Esophagus muscularis mucosa (tissue), 4 donors: ENCODE measurements around the gene C2CD3. TPM values are rescaled to one million over a fixed set of nuclear protein-coding genes. Genes with fewer than 3 reads are reported as not detected.

ENCODE experiments used
- DNase-seq: peaks from one replicate; pipeline ENCODE4 v3.0.0-alpha.2; 2017; ENCODE audit errors: extremely low spot score
- H3K27ac ChIP-seq, 4 donors: fragments of 200-600 bp; sonication (generic); replicated peaks in 1 of 4; 1 replicate in 3 of 4; 2 replicates in 1 of 4; pipeline ENCODE4 v1.5.1; 2016 to 2019; ENCODE audit warnings: mild to moderate bottlenecking in 1 of 4
- H3K27me3 ChIP-seq, 4 donors: fragments of 200-600 bp; sonication (generic); one replicate each; pipeline versions ENCODE4 v1.5.1 to v1.6.0; 2016 to 2019
- H3K36me3 ChIP-seq, 4 donors: fragments of 200-600 bp; sonication (generic); one replicate each; pipeline ENCODE4 v1.5.1; 2016 to 2019
- H3K4me1 ChIP-seq, 4 donors: fragments of 200-600 bp; sonication (generic); one replicate each; pipeline ENCODE4 v1.5.1; 2016 to 2019
- H3K4me3 ChIP-seq, 4 donors: fragments of 200-600 bp; sonication (generic); 1 replicate in 2 of 4; 2 replicates in 2 of 4; pipeline ENCODE4 v1.5.1; 2016 to 2019; ENCODE audit warnings: mild to moderate bottlenecking in 4 of 4, moderate library complexity in 1 of 4
- H3K9me3 ChIP-seq, 4 donors: fragments of 200-600 bp; sonication (generic); 1 replicate in 3 of 4; 2 replicates in 1 of 4; pipeline ENCODE4 v1.5.1; 2016 to 2019
- EP300 ChIP-seq: sonication (generic); formaldehyde crosslinking; IDR thresholded peaks from one replicate; pipeline ENCODE4 v1.6.1; 2017; ENCODE audit warnings: antibody characterized with exemption
- POLR2A ChIP-seq: fragments of 450-650 bp; IDR thresholded peaks from one replicate; pipeline ENCODE4 v1.6.1; 2017; ENCODE audit warnings: antibody characterized with exemption, moderate library complexity, mild to moderate bottlenecking, low read depth
- POLR2AphosphoS5 ChIP-seq, 2 donors: sonication (generic); formaldehyde crosslinking; IDR thresholded peaks; one replicate each; pipeline ENCODE4 v1.6.1; 2017; ENCODE audit warnings: antibody characterized with exemption in 2 of 2
- WGBS: methylation state at CpG from one replicate; pipeline ENCODE4 v1.1.5; 2018; 5-methylcytosine and 5-hydroxymethylcytosine counted together
- intact Hi-C: fragments of 100-400 bp; cut with DNase I; formaldehyde crosslinking; loops from one replicate; pipeline ENCODE4 v1.15.1; 2023
- total RNA-seq, 4 donors: library from RNA; depleted of rRNA; stranded (reverse); fragments of >200 nt; gene quantifications; one replicate each; pipeline versions ENCODE4 v1.1.0 to v1.2.1, GENCODE V29; 2016
- TF ChIP-seq, protein P1 (sequence below), 3 experiments: fragments of 200-600 bp in 2 of 3; fragments of 450-650 bp in 1 of 3; sonication (generic) in 2 of 3; IDR thresholded peaks; one replicate each; pipeline ENCODE4 v1.5.1; 2017 to 2019; ENCODE audit warnings: antibody characterized with exemption in 3 of 3, mild to moderate bottlenecking in 2 of 3, moderate library complexity in 1 of 3

Gene C2CD3
- total RNA-seq, 4 donors from 2014 or later, result 17.9 to 31.5 (median 22.4) TPM

DNA sequence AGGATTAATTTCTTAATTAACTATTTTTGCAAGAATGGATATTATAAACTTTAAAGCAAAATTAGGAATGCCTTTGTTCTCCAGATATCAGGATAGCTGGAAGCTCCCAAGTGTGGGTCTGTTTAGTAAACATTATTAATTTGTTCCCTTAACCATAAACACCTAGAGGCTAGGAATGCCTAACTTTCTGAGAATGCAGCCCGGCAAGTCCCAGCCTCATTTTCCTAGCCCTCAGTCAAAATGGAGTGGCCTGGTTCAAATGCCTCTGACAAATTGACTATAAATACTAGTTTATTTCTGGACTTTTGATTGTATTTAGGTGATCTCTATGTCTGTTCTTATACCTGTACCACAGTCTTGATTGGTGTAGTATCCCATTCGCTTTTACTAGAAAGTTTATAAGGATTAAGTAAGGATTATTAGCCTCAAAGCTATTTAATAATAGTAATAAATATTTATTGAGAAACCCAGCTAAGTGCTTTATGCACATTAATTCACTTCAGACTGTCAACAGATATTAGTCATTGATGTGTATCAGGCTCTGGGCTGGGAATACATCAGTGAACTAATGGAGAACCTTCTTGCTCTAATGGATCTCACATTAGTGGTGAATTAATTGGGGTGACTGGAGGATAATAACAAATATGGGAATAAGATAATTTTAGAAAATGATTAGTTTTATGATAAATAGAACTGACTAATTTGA, 26.1 kb upstream of the C2CD3 start:
- TF ChIP-seq POLR2A, result no peak
- TF ChIP-seq POLR2AphosphoS5 (IDR thresholded peaks at IDR 0.05), result no peak
- no peak for TF ChIP-seq EP300
- TF ChIP-seq, protein P1, sequence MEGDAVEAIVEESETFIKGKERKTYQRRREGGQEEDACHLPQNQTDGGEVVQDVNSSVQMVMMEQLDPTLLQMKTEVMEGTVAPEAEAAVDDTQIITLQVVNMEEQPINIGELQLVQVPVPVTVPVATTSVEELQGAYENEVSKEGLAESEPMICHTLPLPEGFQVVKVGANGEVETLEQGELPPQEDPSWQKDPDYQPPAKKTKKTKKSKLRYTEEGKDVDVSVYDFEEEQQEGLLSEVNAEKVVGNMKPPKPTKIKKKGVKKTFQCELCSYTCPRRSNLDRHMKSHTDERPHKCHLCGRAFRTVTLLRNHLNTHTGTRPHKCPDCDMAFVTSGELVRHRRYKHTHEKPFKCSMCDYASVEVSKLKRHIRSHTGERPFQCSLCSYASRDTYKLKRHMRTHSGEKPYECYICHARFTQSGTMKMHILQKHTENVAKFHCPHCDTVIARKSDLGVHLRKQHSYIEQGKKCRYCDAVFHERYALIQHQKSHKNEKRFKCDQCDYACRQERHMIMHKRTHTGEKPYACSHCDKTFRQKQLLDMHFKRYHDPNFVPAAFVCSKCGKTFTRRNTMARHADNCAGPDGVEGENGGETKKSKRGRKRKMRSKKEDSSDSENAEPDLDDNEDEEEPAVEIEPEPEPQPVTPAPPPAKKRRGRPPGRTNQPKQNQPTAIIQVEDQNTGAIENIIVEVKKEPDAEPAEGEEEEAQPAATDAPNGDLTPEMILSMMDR (IDR thresholded peaks at IDR 0.05), result no peak
- Histone ChIP-seq H3K4me3 (no peak overlapping the region), H3K27ac (no peak overlapping the region), H3K9me3 (no peaks in the 10 kb centered on the region), H3K27me3 (no peaks in the 10 kb centered on the region), H3K36me3 (peaks cover 0 to 5% (median 0%) of the 10 kb centered on the region in 4 donors), H3K4me1 (no peaks in the 10 kb centered on the region)
- WGBS, result 93% methylated on average over 2 of the region's 2 CpGs
- intact Hi-C loops, result no loop called here
- DNase-seq, result no peak

DNA sequence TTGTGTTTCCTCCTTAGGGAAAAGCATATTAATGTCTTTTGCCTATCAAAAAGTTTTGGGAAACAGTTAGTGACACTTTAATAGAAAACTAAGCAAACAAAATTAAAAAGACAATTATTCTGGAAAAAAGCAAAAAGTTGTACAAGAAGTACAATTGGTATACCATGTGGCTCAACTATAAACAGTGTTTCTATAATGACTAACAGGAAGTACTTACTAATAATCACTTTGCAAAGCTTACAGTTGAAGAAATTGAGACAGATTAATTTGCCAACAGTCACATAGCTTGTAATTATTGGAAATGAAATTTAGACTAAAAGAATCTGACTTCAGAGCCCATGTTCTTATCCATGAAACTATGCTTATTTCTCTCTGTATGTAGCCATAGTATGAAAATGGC, 25.0 kb upstream of the C2CD3 start:
- Histone ChIP-seq H3K4me3 (no peak overlapping the region), H3K4me1 (no peaks in the 10 kb centered on the region), H3K36me3 (peaks cover 0 to 5% (median 0%) of the 10 kb centered on the region in 4 donors), H3K27me3 (no peaks in the 10 kb centered on the region), H3K27ac (no peak overlapping the region), H3K9me3 (no peaks in the 10 kb centered on the region)
- TF ChIP-seq POLR2AphosphoS5 (IDR thresholded peaks at IDR 0.05), result no peak
- TF ChIP-seq, protein P1 (IDR thresholded peaks at IDR 0.05), result no peak
- no peak for TF ChIP-seq EP300
- no peak for TF ChIP-seq POLR2A
- DNase-seq, result no peak
- intact Hi-C loops, result no loop called here

DNA sequence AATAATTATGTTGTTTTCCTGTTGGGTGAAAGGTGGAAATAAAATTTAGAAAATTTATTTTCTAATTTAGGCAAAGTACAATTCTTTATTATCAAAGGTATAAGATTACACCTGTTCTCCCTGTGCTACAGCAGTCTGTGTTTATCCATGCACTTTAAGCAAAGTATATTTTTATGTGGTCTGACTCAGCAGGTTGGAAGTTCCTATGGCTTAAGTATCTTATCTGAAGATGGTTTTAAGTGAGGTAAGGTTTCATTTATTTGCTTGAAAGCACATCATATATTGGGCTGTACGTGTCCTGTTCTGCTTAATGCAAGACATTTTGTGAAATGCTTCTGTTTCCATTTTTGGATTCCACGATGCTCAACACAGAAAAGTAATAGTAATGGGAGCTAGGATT, 14.9 kb upstream of the C2CD3 start:
- H3K4me3 ChIP-seq, result no peak overlapping the region
- H3K27me3 ChIP-seq, result no peaks in the 10 kb centered on the region
- no peaks in the 10 kb centered on the region for H3K9me3 ChIP-seq
- TF ChIP-seq POLR2A (no peak), EP300 (no peak), POLR2AphosphoS5 (IDR thresholded peaks at IDR 0.05) (no peak)
- TF ChIP-seq, protein P1 (IDR thresholded peaks at IDR 0.05), result no peak
- H3K36me3 ChIP-seq, result peaks cover 0 to 6% (median 0%) of the 10 kb centered on the region in 4 donors
- no peaks in the 10 kb centered on the region for H3K4me1 ChIP-seq
- intact Hi-C loops, result no loop called here
- no peak for DNase-seq
- 94% methylated on average over 2 of the region's 2 CpGs for WGBS
- no peak overlapping the region for H3K27ac ChIP-seq

DNA sequence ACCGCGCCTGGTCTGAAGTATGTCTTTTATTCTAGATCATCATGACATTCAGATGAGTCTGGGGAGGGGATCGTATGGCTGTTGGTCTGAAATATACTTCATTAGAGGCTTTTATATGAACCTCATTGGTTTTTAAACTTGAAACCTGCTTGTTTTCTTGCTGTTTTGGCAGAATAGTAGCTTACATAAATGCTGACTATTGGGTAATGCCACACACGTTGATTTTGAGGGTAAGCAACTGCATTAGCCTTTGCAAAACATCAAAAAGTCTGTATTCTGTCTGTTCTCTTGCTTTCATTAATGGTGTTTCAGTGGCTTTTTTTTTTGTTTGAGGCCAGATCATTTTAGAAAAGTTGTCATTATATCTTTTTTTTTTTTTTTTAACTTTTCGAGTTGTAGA, 14.5 kb upstream of the C2CD3 start:
- Histone ChIP-seq H3K9me3 (no peaks in the 10 kb centered on the region), H3K27ac (no peak overlapping the region), H3K4me3 (no peak overlapping the region), H3K27me3 (no peaks in the 10 kb centered on the region), H3K36me3 (peaks cover 0 to 3% (median 0%) of the 10 kb centered on the region in 4 donors), H3K4me1 (no peaks in the 10 kb centered on the region)
- WGBS, result 88% methylated on average over 5 of the region's 5 CpGs
- TF ChIP-seq POLR2AphosphoS5 (IDR thresholded peaks at IDR 0.05), result no peak
- no peak for TF ChIP-seq EP300
- TF ChIP-seq, protein P1 (IDR thresholded peaks at IDR 0.05), result no peak
- no peak for TF ChIP-seq POLR2A
- intact Hi-C loops, result no loop called here
- DNase-seq, result no peak

DNA sequence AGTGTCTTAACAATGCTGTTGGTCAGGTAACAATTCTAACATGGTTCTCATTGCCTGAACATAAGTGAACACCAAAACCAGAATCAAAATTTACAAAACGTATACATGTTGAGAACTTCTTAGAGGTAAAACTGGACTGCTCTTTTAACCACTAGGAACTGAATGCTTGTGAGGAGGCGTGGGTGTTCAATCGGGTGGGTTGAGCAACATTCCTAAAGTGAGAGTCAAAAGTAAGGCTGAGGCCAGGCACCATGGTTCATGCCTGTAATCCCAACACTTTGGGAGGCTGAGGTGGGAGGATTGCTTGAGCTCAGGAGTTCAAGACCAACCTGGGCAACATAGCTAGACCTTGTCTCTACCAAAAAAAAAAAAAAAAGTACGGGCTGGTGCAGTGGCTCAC, 11.8 kb upstream of the C2CD3 start:
- WGBS, result 94% methylated on average over 4 of the region's 4 CpGs
- no peaks in the 10 kb centered on the region for H3K9me3 ChIP-seq
- no peak for DNase-seq
- TF ChIP-seq POLR2A (no peak), EP300 (no peak), POLR2AphosphoS5 (IDR thresholded peaks at IDR 0.05) (no peak)
- TF ChIP-seq, protein P1 (IDR thresholded peaks at IDR 0.05), result no peak
- no peak overlapping the region for H3K4me3 ChIP-seq
- H3K36me3 ChIP-seq, result no peaks in the 10 kb centered on the region
- H3K27ac ChIP-seq, result no peak overlapping the region
- H3K4me1 ChIP-seq, result peaks cover 0 to 20% (median 7%) of the 10 kb centered on the region in 4 donors
- no peaks in the 10 kb centered on the region for H3K27me3 ChIP-seq
- intact Hi-C loops, result no loop called here
